ENCODE measurements around the gene PPL. TPM values are rescaled to one million over a fixed set of nuclear protein-coding genes. Genes with fewer than 3 reads are reported as not detected.

Gene PPL
- total and polyA plus RNA-seq, 3 donors from 2014 or later, result 5.4 to 6.8 (median 6.1) TPM

- WGBS, 2 donors, result 48 to 54% methylated on average over 16 to 20 of the region's 20 CpGs
- H3K4me1 ChIP-seq, result peaks cover 22% of the 10 kb centered on the region
- intact Hi-C loops (cut with DNase I; ENCODE audit: low total_unique reads), result no loop called here
Observed at GRCh38 chr16:4944333-4945281, 7.7 kb upstream of the PPL start.

GRCh38 chr16:4942481-4942880, 5.5 kb upstream of the PPL start:
- Histone ChIP-seq H3K27me3 (no peaks in the 10 kb centered on the region), H3K9me3 (no peaks in the 10 kb centered on the region), H3K36me3 (ENCODE audit: low read depth, missing control alignments) (no peaks in the 10 kb centered on the region), H3K27ac (peak overlapping the region in 1 of 2 donors; percentile 55), H3K4me3 (no peak overlapping the region), H3K4me1 (peaks cover 22% of the 10 kb centered on the region)
- TF ChIP-seq POLR2A (IDR thresholded peaks at IDR 0.05), result no peak
- TF ChIP-seq CTCF (IDR thresholded peaks at IDR 0.05), result no peak
- WGBS, 2 donors, result 70 to 83% methylated on average over 9 of the region's 9 CpGs
- DNase-seq, result no peak
- intact Hi-C loops (cut with DNase I; ENCODE audit: low total_unique reads), result no loop called here

More at GRCh38 chr16:4944333-4945281, 7.7 kb upstream of the PPL start:
- peak; percentile 67 for DNase-seq
- peak overlapping the region; percentile 7 to 55 for H3K27ac ChIP-seq
- no peaks in the 10 kb centered on the region for H3K36me3 ChIP-seq (ENCODE audit: low read depth, missing control alignments)
- TF ChIP-seq CTCF (IDR thresholded peaks at IDR 0.05), result no peak
- TF ChIP-seq POLR2A (IDR thresholded peaks at IDR 0.05), result no peak
- H3K4me3 ChIP-seq, result no peak overlapping the region
- H3K27me3 ChIP-seq, result no peaks in the 10 kb centered on the region
- H3K9me3 ChIP-seq, result no peaks in the 10 kb centered on the region

- no peak overlapping the region for H3K4me3 ChIP-seq
- TF ChIP-seq POLR2A (IDR thresholded peaks at IDR 0.05), result no peak
- no peak for TF ChIP-seq CTCF (IDR thresholded peaks at IDR 0.05)
- DNase-seq, result no peak
- H3K9me3 ChIP-seq, result no peaks in the 10 kb centered on the region
- no peaks in the 10 kb centered on the region for H3K27me3 ChIP-seq
- 59% methylated on average over 7 of the region's 7 CpGs; no CpG with 5 or more reads in 1 of the 2 donors for WGBS, 2 donors
- H3K4me1 ChIP-seq, result peaks cover 28% of the 10 kb centered on the region
- no peak overlapping the region for H3K27ac ChIP-seq
- intact Hi-C loops (cut with DNase I; ENCODE audit: low total_unique reads), result no loop called here
- no peaks in the 10 kb centered on the region for H3K36me3 ChIP-seq (ENCODE audit: low read depth, missing control alignments)
Observed at GRCh38 chr16:4940719-4941118, 3.8 kb upstream of the PPL start.

- 81 to 86% methylated on average over 5 of the region's 5 CpGs for WGBS, 2 donors
- H3K36me3 ChIP-seq (ENCODE audit: low read depth, missing control alignments), result no peaks in the 10 kb centered on the region
- no peak for TF ChIP-seq POLR2A (IDR thresholded peaks at IDR 0.05)
- no peak for TF ChIP-seq CTCF (IDR thresholded peaks at IDR 0.05)
- intact Hi-C loops (cut with DNase I; ENCODE audit: low total_unique reads), result no loop called here
- no peak overlapping the region for H3K27ac ChIP-seq
- no peak overlapping the region for H3K4me3 ChIP-seq
- peaks cover 18% of the 10 kb centered on the region for H3K4me1 ChIP-seq
- no peak for DNase-seq
- no peaks in the 10 kb centered on the region for H3K27me3 ChIP-seq
- no peaks in the 10 kb centered on the region for H3K9me3 ChIP-seq
Observed at GRCh38 chr16:4938683-4939030, 1.7 kb upstream of the PPL start.

All from testis (tissue), 3 donors.